Embryonic facial prominence (tissue), 1 donor: ENCODE measurements around the gene ATG13.
"Not testable (repeated sequence)": the region's sequence is repeated elsewhere in the genome, so short reads cannot be mapped to it uniquely, and the experiment has no call there.

Experiments used
- DNase-seq: peaks from one replicate; pipeline ENCODE4 v3.0.0-alpha.2; 2016; ENCODE audit errors: extremely low spot score

The ATG13 gene

GRCh38 chr11:46697303-46697702 lies 80.0 kb downstream of the ATG13 start:
- no peak for DNase-seq

GRCh38 chr11:46697723-46698122 lies 80.4 kb downstream of the ATG13 start:
- DNase-seq, result no peak

GRCh38 chr11:46698597-46698996 lies 81.2 kb downstream of the ATG13 start:
- no peak for DNase-seq

- DNase-seq, result peak; percentile 98
Observed at GRCh38 chr11:46700241-46701077, 83.1 kb downstream of the ATG13 start, which contains the start of the genes ARHGAP1 and ZNF408. TSS of gene ARHGAP1 (minus strand) at chr11:46700619. CDS start at chr11:46696107, 4,512 bp downstream. TSS of gene ZNF408 (plus strand) at chr11:46701031. CDS start at chr11:46701048, 17 bp downstream.

GRCh38 chr11:46701078-46701654 lies 83.8 kb downstream of the ATG13 start:
- DNase-seq, result no peak

- DNase-seq, result no peak
Observed at GRCh38 chr11:46705070-46705688, 87.8 kb downstream of the ATG13 start.

- no peak for DNase-seq
Observed at GRCh38 chr11:46706886-46707285, 89.5 kb downstream of the ATG13 start.

GRCh38 chr11:46709351-46709750 lies 92.0 kb downstream of the ATG13 start:
- DNase-seq, result not testable (repeated sequence)

- DNase-seq, result no peak
Observed at GRCh38 chr11:46710821-46711269, 93.5 kb downstream of the ATG13 start.

- no peak for DNase-seq
Observed at GRCh38 chr11:46711303-46711702, 94.0 kb downstream of the ATG13 start.

GRCh38 chr11:46712874-46713576 lies 95.7 kb downstream of the ATG13 start:
- DNase-seq, result no peak

- DNase-seq, result not testable (repeated sequence)
Observed at GRCh38 chr11:46717825-46718154, 100.4 kb downstream of the ATG13 start.

- DNase-seq, result no peak
Observed at GRCh38 chr11:46718155-46719019, 101.0 kb downstream of the ATG13 start.

- no peak for DNase-seq
Observed at GRCh38 chr11:46719048-46719542, 101.7 kb downstream of the ATG13 start, which contains the start of gene F2. TSS of gene F2 (plus strand) at chr11:46719213. CDS start at chr11:46719236, 23 bp downstream.

GRCh38 chr11:46719543-46720218 lies 102.3 kb downstream of the ATG13 start:
- DNase-seq, result no peak

GRCh38 chr11:46721286-46721685 lies 103.9 kb downstream of the ATG13 start:
- DNase-seq, result no peak

GRCh38 chr11:46722566-46723358 lies 105.4 kb downstream of the ATG13 start:
- no peak for DNase-seq

- DNase-seq, result no peak
Observed at GRCh38 chr11:46723359-46723680, 106.0 kb downstream of the ATG13 start.

GRCh38 chr11:46724088-46724487 lies 106.7 kb downstream of the ATG13 start:
- DNase-seq, result no peak
